ENCODE measurements around the gene SHC4. TPM values are rescaled to one million over a fixed set of nuclear protein-coding genes. Genes with fewer than 3 reads are reported as not detected.

The SHC4 gene
- total RNA-seq, 2 donors from 2014 or later, result 0.29 to 0.58 TPM

DNA sequence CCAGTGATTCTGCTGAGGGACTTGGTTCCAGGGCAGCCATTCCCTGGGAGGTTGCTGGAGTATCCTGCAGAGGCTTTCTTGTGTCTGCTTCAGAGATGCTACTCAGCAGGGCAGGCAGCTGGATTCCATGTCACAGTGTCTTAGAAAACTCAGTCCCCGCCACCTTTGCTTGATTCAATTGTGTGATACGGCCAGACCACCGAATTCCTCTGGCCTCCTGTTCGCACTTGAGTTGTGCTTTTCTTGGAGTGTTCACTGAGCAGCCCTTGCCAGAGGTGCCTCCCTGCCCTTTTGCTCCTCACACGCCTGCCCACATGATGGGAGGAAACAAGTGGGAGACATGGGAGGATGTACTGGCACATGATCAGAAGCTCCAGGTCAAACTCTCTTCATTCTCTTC is 19.6 kb upstream of the SHC4 start:
- Histone ChIP-seq H3K36me3 (ENCODE audit: control insufficient read depth, insufficient read depth, low read length) (peaks cover 3% of the 10 kb centered on the region), H3K4me1 (ENCODE audit: control insufficient read depth, insufficient read depth, low read length) (no peaks in the 10 kb centered on the region), H3K9ac (ENCODE audit: extremely low read depth, low read length, poor library complexity, severe bottlenecking) (no peak overlapping the region), H3K27ac (ENCODE audit: low read depth, low read length) (no peak overlapping the region), H3K4me3 (ENCODE audit: low read length) (no peak overlapping the region), H3K9me3 (ENCODE audit: control insufficient read depth, low read length) (no peaks in the 10 kb centered on the region), H3K27me3 (ENCODE audit: control insufficient read depth, insufficient read depth, low read length, poor library complexity, severe bottlenecking) (no peaks in the 10 kb centered on the region)
- peaks cover 3% of the 10 kb centered on the region for H3K27me3 Mint-ChIP-seq (ENCODE audit: insufficient read depth)
- no peak for TF ChIP-seq CTCF (conservative IDR thresholded peaks at IDR 0.05)
- H3K4me1 Mint-ChIP-seq, result no peaks in the 10 kb centered on the region
- H3K9me3 Mint-ChIP-seq, result no peaks in the 10 kb centered on the region
- H3K27ac Mint-ChIP-seq, result no peak overlapping the region
- 86 to 93% methylated on average over 3 to 5 of the region's 5 CpGs for whole genome bisulfite sequencing, 2 experiments (ENCODE audit: insufficient coverage in 1 of 2, insufficient read length in 1 of 2)
- no peak for DNase-seq
- H3K4me3 Mint-ChIP-seq, result no peak overlapping the region
- H3K36me3 Mint-ChIP-seq (ENCODE audit: low read depth), result peaks cover 2% of the 10 kb centered on the region

DNA sequence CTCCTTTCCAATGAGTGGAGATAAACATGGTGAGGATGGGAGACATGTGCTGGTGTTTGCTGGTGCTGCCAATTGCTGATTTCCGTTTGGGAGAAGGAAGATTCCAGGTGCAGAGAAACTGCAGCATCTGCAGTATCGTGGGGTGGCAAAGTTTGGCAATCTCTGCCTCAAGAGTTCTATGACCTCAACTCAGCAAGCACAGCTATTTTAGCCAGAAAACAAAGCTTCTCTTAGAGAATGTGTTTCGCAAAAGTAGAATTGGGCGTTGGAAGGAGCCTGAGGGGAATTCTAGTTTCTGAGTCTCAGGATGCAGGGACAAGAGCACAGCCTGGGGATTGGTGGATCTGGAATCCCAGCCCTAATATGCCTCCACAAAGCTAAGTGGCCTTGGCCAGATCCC is 18.2 kb upstream of the SHC4 start:
- Mint-ChIP-seq H3K36me3 (ENCODE audit: low read depth) (no peaks in the 10 kb centered on the region), H3K27ac (no peak overlapping the region), H3K4me1 (no peaks in the 10 kb centered on the region), H3K27me3 (ENCODE audit: insufficient read depth) (peaks cover 3% of the 10 kb centered on the region), H3K4me3 (no peak overlapping the region), H3K9me3 (no peaks in the 10 kb centered on the region)
- H3K27me3 ChIP-seq (ENCODE audit: control insufficient read depth, insufficient read depth, low read length, poor library complexity, severe bottlenecking), result no peaks in the 10 kb centered on the region
- no peaks in the 10 kb centered on the region for H3K36me3 ChIP-seq (ENCODE audit: control insufficient read depth, insufficient read depth, low read length)
- DNase-seq, result no peak
- WGBS, 2 experiments (ENCODE audit: insufficient coverage in 1 of 2, insufficient read length in 1 of 2), result 85 to 100% methylated on average over 3 to 4 of the region's 4 CpGs
- H3K9ac ChIP-seq (ENCODE audit: extremely low read depth, low read length, poor library complexity, severe bottlenecking), result no peak overlapping the region
- no peaks in the 10 kb centered on the region for H3K4me1 ChIP-seq (ENCODE audit: control insufficient read depth, insufficient read depth, low read length)
- no peaks in the 10 kb centered on the region for H3K9me3 ChIP-seq (ENCODE audit: control insufficient read depth, low read length)
- no peak overlapping the region for H3K27ac ChIP-seq (ENCODE audit: low read depth, low read length)
- no peak for TF ChIP-seq CTCF (conservative IDR thresholded peaks at IDR 0.05)
- no peak overlapping the region for H3K4me3 ChIP-seq (ENCODE audit: low read length)

GRCh38 chr15:48978638-48979037 is 14.9 kb upstream of the SHC4 start:
- H3K9ac ChIP-seq (ENCODE audit: extremely low read depth, low read length, poor library complexity, severe bottlenecking), result no peak overlapping the region
- H3K36me3 ChIP-seq (ENCODE audit: control insufficient read depth, insufficient read depth, low read length), result no peaks in the 10 kb centered on the region
- Mint-ChIP-seq H3K9me3 (no peaks in the 10 kb centered on the region), H3K4me1 (peaks cover 17% of the 10 kb centered on the region), H3K27me3 (ENCODE audit: insufficient read depth) (peaks cover 6% of the 10 kb centered on the region), H3K4me3 (no peak overlapping the region), H3K27ac (no peak overlapping the region), H3K36me3 (ENCODE audit: low read depth) (no peaks in the 10 kb centered on the region)
- no peak overlapping the region for H3K4me3 ChIP-seq (ENCODE audit: low read length)
- 98 to 100% methylated on average over 2 of the region's 2 CpGs for WGBS, 2 experiments (ENCODE audit: insufficient coverage in 1 of 2, insufficient read length in 1 of 2)
- H3K27me3 ChIP-seq (ENCODE audit: control insufficient read depth, insufficient read depth, low read length, poor library complexity, severe bottlenecking), result no peaks in the 10 kb centered on the region
- no peak for TF ChIP-seq CTCF (conservative IDR thresholded peaks at IDR 0.05)
- H3K4me1 ChIP-seq (ENCODE audit: control insufficient read depth, insufficient read depth, low read length), result peaks cover 2% of the 10 kb centered on the region
- H3K27ac ChIP-seq (ENCODE audit: low read depth, low read length), result no peak overlapping the region
- no peak for DNase-seq
- H3K9me3 ChIP-seq (ENCODE audit: control insufficient read depth, low read length), result no peaks in the 10 kb centered on the region

Measured in endodermal cell (in vitro differentiated cells).